HEK293 (cell line): ENCODE results near the gene SIRT4.

ENCODE experiments used
- INSM2 ChIP-seq: fragments of 450-650 bp; formaldehyde crosslinking; IDR thresholded peaks from 2 replicates; pipeline ENCODE4 v1.5.1; 2016; ENCODE audit warnings: missing biosample characterization, missing genetic modification characterization
- KLF1 ChIP-seq: fragments of 450-650 bp; formaldehyde crosslinking; IDR thresholded peaks from 2 replicates; pipeline ENCODE4 v1.5.1; 2016; ENCODE audit warnings: missing biosample characterization, missing genetic modification characterization
- KLF16 ChIP-seq: fragments of 450-650 bp; formaldehyde crosslinking; IDR thresholded peaks from 2 replicates; pipeline ENCODE4 v1.5.1; 2017; ENCODE audit warnings: missing biosample characterization, missing genetic modification characterization
- PRDM2 ChIP-seq: fragments of 450-650 bp; formaldehyde crosslinking; IDR thresholded peaks from 2 replicates; pipeline ENCODE4 v1.5.1; 2016; ENCODE audit warnings: missing biosample characterization, missing genetic modification characterization, borderline replicate concordance
- REPIN1 ChIP-seq: fragments of 450-650 bp; formaldehyde crosslinking; IDR thresholded peaks from 2 replicates; pipeline ENCODE4 v1.5.1; 2017; ENCODE audit warnings: missing biosample characterization, missing genetic modification characterization, low read depth
- SP2 ChIP-seq: fragments of 450-650 bp; formaldehyde crosslinking; IDR thresholded peaks from 2 replicates; pipeline ENCODE4 v1.5.1; 2016; ENCODE audit warnings: missing biosample characterization, missing genetic modification characterization
- SP7 ChIP-seq: fragments of 450-650 bp; formaldehyde crosslinking; IDR thresholded peaks from 2 replicates; pipeline ENCODE4 v1.5.1; 2016; ENCODE audit warnings: missing biosample characterization, missing genetic modification characterization
- ZBTB20 ChIP-seq: fragments of 450-650 bp; formaldehyde crosslinking; IDR thresholded peaks from 2 replicates; pipeline ENCODE4 v1.5.1; 2016; ENCODE audit warnings: missing biosample characterization, missing genetic modification characterization
- ZNF140 ChIP-seq: fragments of 450-650 bp; formaldehyde crosslinking; IDR thresholded peaks from 2 replicates; pipeline ENCODE4 v1.5.1; 2016; ENCODE audit warnings: missing biosample characterization, missing genetic modification characterization
- ZNF391 ChIP-seq: fragments of 450-650 bp; formaldehyde crosslinking; IDR thresholded peaks from 2 replicates; pipeline ENCODE4 v1.5.1; 2016; ENCODE audit warnings: low read depth, missing biosample characterization, missing genetic modification characterization, borderline replicate concordance
- ZNF658 ChIP-seq: fragments of 450-650 bp; formaldehyde crosslinking; IDR thresholded peaks from 2 replicates; pipeline ENCODE4; 2016; ENCODE audit warnings: missing biosample characterization, missing genetic modification characterization
- ZNF704 ChIP-seq: fragments of 450-650 bp; formaldehyde crosslinking; IDR thresholded peaks from 2 replicates; pipeline ENCODE4 v1.5.1; 2016; ENCODE audit warnings: missing biosample characterization, missing genetic modification characterization
- ZNF747 ChIP-seq: fragments of 450-650 bp; formaldehyde crosslinking; IDR thresholded peaks from 2 replicates; pipeline ENCODE4 v1.5.1; 2016; ENCODE audit warnings: missing biosample characterization, missing genetic modification characterization
- TF ChIP-seq, protein P1 (sequence below): fragments of 450-650 bp; formaldehyde crosslinking; IDR thresholded peaks from 2 replicates; pipeline ENCODE4 v1.5.1; 2016; ENCODE audit warnings: missing biosample characterization, missing genetic modification characterization
- TF ChIP-seq, protein P2 (sequence below): fragments of 450-650 bp; formaldehyde crosslinking; IDR thresholded peaks from 2 replicates; pipeline ENCODE4 v1.5.1; 2016; ENCODE audit warnings: missing biosample characterization, missing genetic modification characterization
- TF ChIP-seq, protein P3 (sequence below): fragments of 450-650 bp; formaldehyde crosslinking; IDR thresholded peaks from 2 replicates; pipeline ENCODE4 v1.5.1; 2016; ENCODE audit warnings: missing biosample characterization, missing genetic modification characterization

SIRT4 gene

GRCh38 chr12:120292661-120293531 lies 9.2 kb upstream of the SIRT4 start, which contains the start of gene RNU4-1 (continued):
- no peak for TF ChIP-seq PRDM2 (tag by site-specific recombination)
- TF ChIP-seq KLF16, result peak; percentile 11; the same call in 1 of the 2 replicates
- no peak for TF ChIP-seq KLF1
- TF ChIP-seq SP7 (tag by site-specific recombination), result peak; percentile 52
- no peak for TF ChIP-seq REPIN1 (tag by site-specific recombination)
- TF ChIP-seq ZNF391 (tag by site-specific recombination), result no peak
- TF ChIP-seq ZNF747, result no peak
- TF ChIP-seq, protein P1, sequence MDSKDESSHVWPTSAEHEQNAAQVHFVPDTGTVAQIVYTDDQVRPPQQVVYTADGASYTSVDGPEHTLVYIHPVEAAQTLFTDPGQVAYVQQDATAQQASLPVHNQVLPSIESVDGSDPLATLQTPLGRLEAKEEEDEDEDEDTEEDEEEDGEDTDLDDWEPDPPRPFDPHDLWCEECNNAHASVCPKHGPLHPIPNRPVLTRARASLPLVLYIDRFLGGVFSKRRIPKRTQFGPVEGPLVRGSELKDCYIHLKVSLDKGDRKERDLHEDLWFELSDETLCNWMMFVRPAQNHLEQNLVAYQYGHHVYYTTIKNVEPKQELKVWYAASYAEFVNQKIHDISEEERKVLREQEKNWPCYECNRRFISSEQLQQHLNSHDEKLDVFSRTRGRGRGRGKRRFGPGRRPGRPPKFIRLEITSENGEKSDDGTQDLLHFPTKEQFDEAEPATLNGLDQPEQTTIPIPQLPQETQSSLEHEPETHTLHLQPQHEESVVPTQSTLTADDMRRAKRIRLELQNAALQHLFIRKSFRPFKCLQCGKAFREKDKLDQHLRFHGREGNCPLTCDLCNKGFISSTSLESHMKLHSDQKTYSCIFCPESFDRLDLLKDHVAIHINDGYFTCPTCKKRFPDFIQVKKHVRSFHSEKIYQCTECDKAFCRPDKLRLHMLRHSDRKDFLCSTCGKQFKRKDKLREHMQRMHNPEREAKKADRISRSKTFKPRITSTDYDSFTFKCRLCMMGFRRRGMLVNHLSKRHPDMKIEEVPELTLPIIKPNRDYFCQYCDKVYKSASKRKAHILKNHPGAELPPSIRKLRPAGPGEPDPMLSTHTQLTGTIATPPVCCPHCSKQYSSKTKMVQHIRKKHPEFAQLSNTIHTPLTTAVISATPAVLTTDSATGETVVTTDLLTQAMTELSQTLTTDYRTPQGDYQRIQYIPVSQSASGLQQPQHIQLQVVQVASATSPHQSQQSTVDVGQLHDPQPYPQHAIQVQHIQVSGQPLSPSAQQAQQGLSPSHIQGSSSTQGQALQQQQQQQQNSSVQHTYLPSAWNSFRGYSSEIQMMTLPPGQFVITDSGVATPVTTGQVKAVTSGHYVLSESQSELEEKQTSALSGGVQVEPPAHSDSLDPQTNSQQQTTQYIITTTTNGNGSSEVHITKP (tag by site-specific recombination), result no peak
- TF ChIP-seq, protein P2, sequence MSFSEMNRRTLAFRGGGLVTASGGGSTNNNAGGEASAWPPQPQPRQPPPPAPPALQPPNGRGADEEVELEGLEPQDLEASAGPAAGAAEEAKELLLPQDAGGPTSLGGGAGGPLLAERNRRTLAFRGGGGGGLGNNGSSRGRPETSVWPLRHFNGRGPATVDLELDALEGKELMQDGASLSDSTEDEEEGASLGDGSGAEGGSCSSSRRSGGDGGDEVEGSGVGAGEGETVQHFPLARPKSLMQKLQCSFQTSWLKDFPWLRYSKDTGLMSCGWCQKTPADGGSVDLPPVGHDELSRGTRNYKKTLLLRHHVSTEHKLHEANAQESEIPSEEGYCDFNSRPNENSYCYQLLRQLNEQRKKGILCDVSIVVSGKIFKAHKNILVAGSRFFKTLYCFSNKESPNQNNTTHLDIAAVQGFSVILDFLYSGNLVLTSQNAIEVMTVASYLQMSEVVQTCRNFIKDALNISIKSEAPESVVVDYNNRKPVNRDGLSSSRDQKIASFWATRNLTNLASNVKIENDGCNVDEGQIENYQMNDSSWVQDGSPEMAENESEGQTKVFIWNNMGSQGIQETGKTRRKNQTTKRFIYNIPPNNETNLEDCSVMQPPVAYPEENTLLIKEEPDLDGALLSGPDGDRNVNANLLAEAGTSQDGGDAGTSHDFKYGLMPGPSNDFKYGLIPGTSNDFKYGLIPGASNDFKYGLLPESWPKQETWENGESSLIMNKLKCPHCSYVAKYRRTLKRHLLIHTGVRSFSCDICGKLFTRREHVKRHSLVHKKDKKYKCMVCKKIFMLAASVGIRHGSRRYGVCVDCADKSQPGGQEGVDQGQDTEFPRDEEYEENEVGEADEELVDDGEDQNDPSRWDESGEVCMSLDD, result no peak
- peak; percentile 34; the same call in 1 of the 2 replicates for TF ChIP-seq ZBTB20 (tag by site-specific recombination)
- TF ChIP-seq, protein P3, sequence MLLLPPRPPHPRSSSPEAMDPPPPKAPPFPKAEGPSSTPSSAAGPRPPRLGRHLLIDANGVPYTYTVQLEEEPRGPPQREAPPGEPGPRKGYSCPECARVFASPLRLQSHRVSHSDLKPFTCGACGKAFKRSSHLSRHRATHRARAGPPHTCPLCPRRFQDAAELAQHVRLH (tag by site-specific recombination), result no peak
- TF ChIP-seq INSM2 (tag by site-specific recombination), result 0 out of 2 replicates have a peak, but pooled peaks have one; percentile 29
- no peak for TF ChIP-seq ZNF704 (tag by site-specific recombination)
- no peak for TF ChIP-seq ZNF658 (tag by site-specific recombination)
- TF ChIP-seq ZNF140 (tag by site-specific recombination), result no peak
- peak; percentile 27; the same call in 1 of the 2 replicates for TF ChIP-seq SP2 (tag by site-specific recombination)
